Activated CD4-positive, alpha-beta T cell treated with anti-CD3 and anti-CD28 coated beads, Interleukin-10, Interleukin-2, amounts not matched to agents 100 ng/mL and 50 ng/mL, durations not matched to agents 16 hours and 8 hours (primary cell): ENCODE data around the gene ZNHIT1.
"Not testable (repeated sequence)": the region's sequence is repeated elsewhere in the genome, so short reads cannot be mapped to it uniquely, and the experiment has no call there.

Source experiments
- DNase-seq: peaks from one replicate; pipeline ENCODE4 v3.0.0-alpha.2; 2020

Gene ZNHIT1

DNA sequence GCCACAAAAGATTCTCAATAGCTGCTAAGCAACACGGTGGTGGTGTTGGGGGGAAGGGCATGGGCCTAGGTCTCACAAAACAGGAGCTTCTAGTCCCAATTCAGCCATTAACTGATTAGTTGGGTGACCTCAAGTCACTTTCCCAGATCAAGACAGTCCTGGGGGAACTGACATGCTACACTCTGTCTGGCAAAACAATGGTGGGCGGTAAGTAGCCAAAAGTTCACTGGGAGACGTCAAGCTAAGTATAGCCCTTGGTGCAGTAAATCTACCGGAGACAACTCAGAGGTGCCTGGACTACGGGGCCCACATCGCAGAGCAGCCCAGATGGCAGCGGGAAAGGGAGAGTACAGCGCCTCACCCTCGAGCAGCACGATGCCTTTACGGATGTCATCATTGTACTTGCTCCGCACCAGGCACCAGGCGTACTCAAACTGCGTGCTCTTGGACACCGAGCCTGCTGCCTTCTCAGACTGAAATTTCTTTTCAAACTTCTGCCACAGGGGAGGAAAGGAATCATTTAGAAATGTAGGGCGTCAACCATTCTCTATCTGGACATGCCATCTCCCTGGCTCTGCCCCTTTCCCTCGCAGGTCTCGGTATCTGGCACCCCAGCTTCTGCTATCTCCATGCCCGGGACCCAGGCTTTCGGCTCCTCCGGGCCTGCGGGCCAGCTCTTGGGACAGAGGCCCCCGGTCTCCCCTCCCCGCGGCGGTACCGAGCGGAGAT, 25.8 kb downstream of the ZNHIT1 start:
- DNase-seq = no peak

DNA sequence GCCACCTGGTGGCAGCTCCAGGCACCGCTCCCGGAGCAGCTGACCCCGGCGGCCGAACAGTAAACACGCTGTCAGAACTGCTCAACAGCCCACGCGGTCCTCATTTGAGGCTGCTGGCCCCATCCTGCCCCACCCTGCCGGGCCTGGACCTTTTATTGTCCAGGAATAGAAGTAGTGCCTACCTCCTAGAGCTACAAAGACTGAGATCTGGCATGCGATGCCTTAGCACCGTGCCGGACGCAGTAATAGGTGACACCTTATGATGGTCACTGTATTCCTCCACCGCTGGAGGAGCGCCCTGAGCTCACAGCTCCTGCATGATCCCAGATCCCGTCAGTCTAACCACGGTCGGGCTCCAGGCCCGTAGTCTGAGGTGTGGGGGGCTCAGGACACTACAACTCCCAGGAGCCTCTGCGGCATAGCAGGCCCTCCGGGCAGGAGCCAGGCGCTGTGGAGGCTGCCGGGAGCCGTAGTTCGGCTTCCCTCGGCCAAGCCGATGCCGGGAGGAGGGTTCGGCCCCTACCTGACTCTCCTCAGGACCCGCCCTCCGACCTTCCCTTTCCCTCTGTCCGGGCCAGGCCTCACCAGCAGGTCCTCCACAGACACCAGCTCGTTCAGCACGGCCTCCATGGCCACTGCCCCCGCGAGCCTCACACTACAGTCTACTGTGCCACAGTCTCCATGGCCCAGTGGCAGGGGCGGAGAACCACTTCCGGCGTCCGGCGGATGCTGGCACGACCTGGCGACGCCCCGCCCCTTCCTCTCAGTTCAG, 26.6 kb downstream of the ZNHIT1 start, which contains the start of gene FIS1:
Gene FIS1 (minus strand): TSS at position 707 of the 772 bp plus-strand sequence. CDS start 77 bp downstream, at position 630.
- DNase-seq = peak; percentile 96

- DNase-seq = no peak
These were observed 27.2 kb downstream of the ZNHIT1 start for GRCh38 chr7:101245147-101245668.

DNA sequence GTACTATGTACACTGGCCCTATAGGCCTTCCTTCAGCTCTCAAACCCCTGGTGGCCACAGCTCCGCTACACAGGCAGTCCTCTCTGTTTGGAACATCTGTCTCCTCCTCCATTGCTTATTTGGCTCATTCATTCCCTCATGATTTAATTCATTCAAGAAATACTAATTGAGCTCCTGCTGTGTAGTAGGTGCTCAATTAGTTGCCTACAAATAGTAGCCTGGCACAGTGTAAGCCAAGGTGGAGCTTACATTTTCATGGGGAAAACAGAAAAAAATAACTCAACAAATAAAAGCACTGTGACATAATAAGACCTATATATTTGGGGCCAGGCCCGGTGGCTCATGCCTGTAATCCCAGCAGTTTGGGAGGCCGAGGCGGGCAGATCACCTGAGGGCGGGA, 30.3 kb downstream of the ZNHIT1 start:
- DNase-seq = no peak

GRCh38 chr7:101250324-101250723, 32.4 kb downstream of the ZNHIT1 start:
- DNase-seq = peak; percentile 31

GRCh38 chr7:101251871-101252659, 34.1 kb downstream of the ZNHIT1 start:
- DNase-seq = peak; percentile 99

DNA sequence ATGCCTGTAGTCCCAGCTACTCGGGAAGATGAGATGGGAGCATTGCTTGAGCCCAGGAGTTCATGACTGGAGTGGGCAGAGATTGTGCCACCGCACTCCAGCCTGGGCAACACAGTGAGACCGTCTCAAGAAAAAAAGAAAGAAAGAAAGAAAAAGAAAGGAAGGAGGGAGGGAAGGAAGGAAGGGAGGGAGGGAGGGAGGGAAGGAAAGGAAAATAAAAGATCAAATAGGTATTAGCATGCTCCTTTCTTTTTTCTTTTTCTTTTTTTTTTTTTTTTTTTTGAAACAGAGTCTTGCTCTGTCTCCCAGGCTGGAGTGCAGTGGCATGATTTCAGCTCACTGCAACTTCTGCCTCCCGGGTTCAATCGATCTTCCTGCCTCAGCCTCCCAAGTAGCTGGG, 35.2 kb downstream of the ZNHIT1 start:
- DNase-seq = not testable (repeated sequence)

DNA sequence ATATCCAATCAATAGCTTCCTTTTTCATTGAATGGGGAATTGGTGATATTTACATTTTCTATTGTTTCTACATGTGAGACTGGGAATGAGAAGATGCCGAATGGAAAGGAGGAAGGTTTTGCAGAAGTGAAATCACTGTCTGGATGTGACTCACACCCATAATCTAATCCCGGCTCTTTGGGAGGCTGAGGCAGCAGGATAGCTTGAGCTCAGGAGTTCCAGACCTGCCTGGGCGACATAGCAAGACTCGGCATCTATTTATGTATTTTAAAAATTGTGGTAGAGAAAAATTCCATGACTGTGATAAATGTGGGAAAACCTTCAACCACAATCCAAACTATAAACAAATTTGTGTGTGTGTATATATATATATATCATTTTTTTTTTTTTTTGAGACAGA, 37.8 kb downstream of the ZNHIT1 start:
- DNase-seq = no peak

- no peak for DNase-seq
These were observed 40.3 kb downstream of the ZNHIT1 start for GRCh38 chr7:101258243-101258731.

GRCh38 chr7:101264102-101264706, 46.2 kb downstream of the ZNHIT1 start:
- not testable (repeated sequence) for DNase-seq

- DNase-seq = no peak
These were observed 47.9 kb downstream of the ZNHIT1 start for GRCh38 chr7:101265622-101266516.

GRCh38 chr7:101269664-101270063, 51.7 kb downstream of the ZNHIT1 start:
- no peak for DNase-seq

DNA sequence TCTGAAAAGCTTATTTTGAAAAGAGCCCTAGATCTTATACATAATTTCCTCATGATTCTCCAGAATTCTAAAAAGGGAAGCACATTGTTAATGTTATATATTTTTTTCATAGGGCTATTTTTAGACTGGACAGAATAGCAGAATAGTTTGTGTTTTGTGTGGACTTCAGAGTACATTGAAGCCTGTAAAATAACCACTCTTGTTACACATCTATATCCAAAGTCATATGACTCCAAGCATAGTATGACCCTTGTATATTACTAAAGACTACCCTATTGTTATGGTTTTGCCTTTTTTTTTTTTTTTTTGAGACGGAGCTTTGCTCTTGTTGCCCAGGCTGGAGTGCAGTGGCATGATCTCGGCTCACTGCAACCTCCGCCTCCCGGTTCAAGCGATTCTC, 53.1 kb downstream of the ZNHIT1 start:
- DNase-seq = no peak

- DNase-seq = no peak
These were observed 55.2 kb downstream of the ZNHIT1 start for GRCh38 chr7:101273206-101273605.
